ENCODE data around the gene TRIO. TPM values are rescaled to one million over a fixed set of nuclear protein-coding genes. Genes with fewer than 3 reads are reported as not detected.

The TRIO gene
- total RNA-seq, 2 experiments from 2014 or later, result 5.7 to 15.7 TPM

DNA sequence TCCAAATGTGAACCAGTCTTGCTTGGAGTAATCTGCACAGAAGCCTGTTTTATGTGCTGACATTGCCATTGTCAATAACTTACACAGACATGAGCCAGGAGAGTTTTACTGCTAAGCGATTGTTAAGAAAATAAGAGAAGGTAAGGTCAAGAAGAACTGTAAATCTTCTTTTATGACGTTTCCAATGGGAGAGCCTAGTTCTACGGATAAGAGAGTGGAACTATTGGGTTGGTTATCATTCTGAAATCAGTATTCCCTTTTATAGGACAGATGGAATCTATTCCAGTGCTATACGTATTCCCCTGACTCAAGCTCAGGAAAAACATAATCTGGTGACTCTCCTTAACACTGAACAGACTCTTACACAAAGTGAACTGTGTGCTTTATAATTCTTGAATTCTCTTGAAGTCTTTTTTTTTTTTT lies 300.5 kb downstream of the TRIO start:
- CTCF ChIA-PET, result interaction anchor here (0.7 kb wide), 2 partner anchors 38 to 108 kb away, joined by 3 read pairs; no protein-coding TSS in a partner anchor
- Mint-ChIP-seq H3K27ac (no peak overlapping the region), H3K4me3 (no peak overlapping the region), H3K4me1 (peaks cover 9% of the 10 kb centered on the region), H3K36me3 (no peaks in the 10 kb centered on the region), H3K27me3 (peaks cover 23% of the 10 kb centered on the region), H3K9me3 (ENCODE audit: low read depth) (no peaks in the 10 kb centered on the region)
- no peak for ATAC-seq
- DNase-seq, result no peak

DNA sequence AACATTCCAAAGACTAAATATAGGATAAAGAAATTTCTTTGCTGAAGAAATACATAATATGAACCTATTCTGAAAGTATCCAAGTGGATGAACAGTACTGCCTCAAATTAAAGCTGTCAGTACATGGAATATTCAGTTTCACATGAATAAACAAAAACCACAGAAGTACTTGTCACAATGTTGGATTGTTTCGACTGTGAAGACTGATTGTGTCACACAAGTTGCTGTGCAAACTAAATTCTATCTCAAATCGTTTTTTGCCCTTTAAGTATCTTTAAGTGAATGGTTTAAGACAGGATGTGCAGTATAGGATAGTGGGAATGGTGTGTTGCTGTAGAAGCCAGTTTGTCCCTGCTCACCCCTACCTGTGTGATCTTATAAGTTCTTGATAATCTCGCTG lies 301.0 kb downstream of the TRIO start:
- Mint-ChIP-seq H3K4me1 (peaks cover 8% of the 10 kb centered on the region), H3K4me3 (no peak overlapping the region), H3K27me3 (peaks cover 23% of the 10 kb centered on the region), H3K27ac (no peak overlapping the region), H3K36me3 (no peaks in the 10 kb centered on the region), H3K9me3 (ENCODE audit: low read depth) (no peaks in the 10 kb centered on the region)
- ATAC-seq (no peak), DNase-seq (no peak)
- CTCF ChIA-PET, result interaction anchor here (0.7 kb wide), 2 partner anchors 37 to 108 kb away, joined by 3 read pairs; no protein-coding TSS in a partner anchor

DNA sequence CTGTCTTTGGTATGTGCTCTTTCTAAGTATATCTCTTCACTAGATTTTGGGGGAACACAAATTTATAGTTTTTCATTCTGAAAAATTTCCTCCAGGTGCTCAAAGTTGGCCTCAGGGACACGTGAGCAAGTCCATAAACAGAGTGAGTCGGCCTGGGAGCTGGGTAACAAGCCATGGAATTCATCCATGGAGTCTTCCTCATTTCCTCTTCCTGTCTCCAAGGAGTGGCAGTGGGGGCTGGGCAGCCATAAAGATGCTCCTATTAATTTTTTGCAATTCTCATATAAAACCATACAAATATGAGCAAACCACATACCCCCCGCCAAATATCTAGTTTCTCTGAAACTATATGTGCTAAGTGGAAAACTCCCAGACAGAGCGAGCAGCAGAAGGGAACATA lies 301.9 kb downstream of the TRIO start:
- H3K27ac Mint-ChIP-seq, result no peak overlapping the region
- H3K9me3 Mint-ChIP-seq (ENCODE audit: low read depth), result no peaks in the 10 kb centered on the region
- CTCF ChIA-PET, result no interaction called here
- DNase-seq (no peak), ATAC-seq (no peak)
- no peaks in the 10 kb centered on the region for H3K36me3 Mint-ChIP-seq
- H3K27me3 Mint-ChIP-seq, result peaks cover 23% of the 10 kb centered on the region
- no peak overlapping the region for H3K4me3 Mint-ChIP-seq
- H3K4me1 Mint-ChIP-seq, result peaks cover 16% of the 10 kb centered on the region

DNA sequence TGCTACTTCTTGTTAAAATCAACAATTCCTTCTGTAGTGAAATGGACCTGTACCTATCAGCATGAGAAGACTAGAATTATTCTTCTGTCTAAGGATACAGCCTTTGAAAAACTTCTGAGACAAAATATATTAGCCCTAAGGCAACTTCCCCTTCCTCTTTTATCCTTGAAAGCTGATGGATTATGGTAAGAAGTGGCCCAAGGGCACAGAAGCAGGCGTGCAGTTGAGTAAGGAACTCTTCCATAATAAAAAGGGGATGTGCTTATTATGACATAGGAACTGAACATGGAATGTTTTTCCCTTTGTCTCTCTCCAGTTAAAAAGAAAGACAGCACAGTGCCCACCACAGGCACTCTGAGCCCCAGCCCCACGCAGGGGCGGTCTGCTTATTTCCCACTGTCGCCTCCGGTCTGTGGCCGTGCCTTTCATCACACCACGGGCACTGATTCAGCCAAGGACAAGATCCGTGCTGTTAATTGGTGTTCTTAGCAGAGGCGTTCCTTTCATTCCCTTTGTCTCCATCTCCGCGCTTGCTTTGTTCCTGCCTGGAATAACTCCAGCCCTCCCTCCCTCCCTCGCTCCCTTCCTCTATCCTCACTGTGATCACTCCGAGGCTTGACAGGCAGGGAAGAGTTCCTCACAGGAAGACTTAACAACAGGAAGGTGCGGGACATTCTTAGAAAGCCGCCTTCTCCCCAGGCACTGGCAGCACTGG lies 302.6 kb downstream of the TRIO start:
- Mint-ChIP-seq H3K9me3 (ENCODE audit: low read depth) (no peaks in the 10 kb centered on the region), H3K4me3 (no peak overlapping the region), H3K4me1 (peaks cover 19% of the 10 kb centered on the region), H3K36me3 (peaks cover 1% of the 10 kb centered on the region), H3K27ac (no peak overlapping the region), H3K27me3 (peaks cover 23% of the 10 kb centered on the region)
- CTCF ChIA-PET, result no interaction called here
- no peak for ATAC-seq
- no peak for DNase-seq

- DNase-seq (no peak), ATAC-seq (peak; percentile 16)
- no peaks in the 10 kb centered on the region for H3K9me3 Mint-ChIP-seq (ENCODE audit: low read depth)
- CTCF ChIA-PET, result no interaction called here
- peaks cover 19% of the 10 kb centered on the region for H3K4me1 Mint-ChIP-seq
- H3K27ac Mint-ChIP-seq, result no peak overlapping the region
- H3K27me3 Mint-ChIP-seq, result peaks cover 13% of the 10 kb centered on the region
- no peak overlapping the region for H3K4me3 Mint-ChIP-seq
- peaks cover 1% of the 10 kb centered on the region for H3K36me3 Mint-ChIP-seq
Observed at GRCh38 chr5:14447958-14448911, 305.1 kb downstream of the TRIO start.

- CTCF ChIA-PET, result no interaction called here
- ATAC-seq, result no peak
Observed at GRCh38 chr5:14449052-14449661, 306.0 kb downstream of the TRIO start.

GRCh38 chr5:14450018-14450524 lies 306.9 kb downstream of the TRIO start:
- H3K4me3 Mint-ChIP-seq, result no peak overlapping the region
- peak overlapping the region; percentile 41 for H3K27ac Mint-ChIP-seq

More at GRCh38 chr5:14449052-14449661, 306.0 kb downstream of the TRIO start:
- H3K36me3 Mint-ChIP-seq, result peaks cover 1% of the 10 kb centered on the region
- H3K4me3 Mint-ChIP-seq, result no peak overlapping the region
- H3K27me3 Mint-ChIP-seq, result peaks cover 8% of the 10 kb centered on the region
- H3K27ac Mint-ChIP-seq, result no peak overlapping the region
- H3K9me3 Mint-ChIP-seq (ENCODE audit: low read depth), result no peaks in the 10 kb centered on the region
- peaks cover 19% of the 10 kb centered on the region for H3K4me1 Mint-ChIP-seq
- no peak for DNase-seq

DNA sequence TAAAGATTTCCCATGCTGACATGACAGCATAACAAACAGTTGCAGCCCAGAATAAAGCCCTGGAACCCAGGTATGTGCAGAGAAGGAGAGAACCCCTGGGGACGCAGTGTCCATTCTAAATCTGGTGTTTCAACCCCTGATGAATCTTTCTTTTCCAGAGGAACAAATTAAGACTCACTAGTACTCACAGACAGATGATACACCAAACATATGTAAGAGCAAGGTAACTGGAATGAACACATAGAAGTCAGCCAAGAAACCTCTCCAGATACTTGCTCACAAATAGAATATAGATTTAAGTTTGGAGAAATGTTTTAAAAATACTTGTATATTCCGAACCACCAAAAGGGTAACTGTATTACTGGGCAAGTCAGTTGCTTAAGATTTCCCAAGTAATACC lies 307.6 kb downstream of the TRIO start:
- Mint-ChIP-seq H3K27me3 (no peaks in the 10 kb centered on the region), H3K9me3 (ENCODE audit: low read depth) (no peaks in the 10 kb centered on the region), H3K4me1 (peaks cover 19% of the 10 kb centered on the region), H3K36me3 (peaks cover 3% of the 10 kb centered on the region), H3K27ac (no peak overlapping the region), H3K4me3 (no peak overlapping the region)
- DNase-seq, result no peak
- CTCF ChIA-PET, result no interaction called here
- no peak for ATAC-seq

More at GRCh38 chr5:14450018-14450524, 306.9 kb downstream of the TRIO start:
- DNase-seq, result peak; percentile 55
- peak; percentile 83 for ATAC-seq
- CTCF ChIA-PET, result no interaction called here
- Mint-ChIP-seq H3K4me1 (peaks cover 19% of the 10 kb centered on the region), H3K27me3 (peaks cover under 1% of the 10 kb centered on the region), H3K9me3 (ENCODE audit: low read depth) (no peaks in the 10 kb centered on the region), H3K36me3 (peaks cover 3% of the 10 kb centered on the region)

GRCh38 chr5:14451871-14452270 lies 308.7 kb downstream of the TRIO start:
- CTCF ChIA-PET, result no interaction called here
- peaks cover 19% of the 10 kb centered on the region for H3K4me1 Mint-ChIP-seq
- DNase-seq (no peak), ATAC-seq (no peak)
- peaks cover 3% of the 10 kb centered on the region for H3K36me3 Mint-ChIP-seq
- H3K4me3 Mint-ChIP-seq, result no peak overlapping the region
- no peaks in the 10 kb centered on the region for H3K9me3 Mint-ChIP-seq (ENCODE audit: low read depth)
- no peaks in the 10 kb centered on the region for H3K27me3 Mint-ChIP-seq
- no peak overlapping the region for H3K27ac Mint-ChIP-seq

- H3K4me3 Mint-ChIP-seq, result no peak overlapping the region
- CTCF ChIA-PET, result no interaction called here
- no peaks in the 10 kb centered on the region for H3K27me3 Mint-ChIP-seq
- no peaks in the 10 kb centered on the region for H3K9me3 Mint-ChIP-seq (ENCODE audit: low read depth)
- DNase-seq (no peak), ATAC-seq (no peak)
- no peak overlapping the region for H3K27ac Mint-ChIP-seq
- peaks cover 19% of the 10 kb centered on the region for H3K4me1 Mint-ChIP-seq
- peaks cover 3% of the 10 kb centered on the region for H3K36me3 Mint-ChIP-seq
Observed at GRCh38 chr5:14452685-14453454, 309.7 kb downstream of the TRIO start.

DNA sequence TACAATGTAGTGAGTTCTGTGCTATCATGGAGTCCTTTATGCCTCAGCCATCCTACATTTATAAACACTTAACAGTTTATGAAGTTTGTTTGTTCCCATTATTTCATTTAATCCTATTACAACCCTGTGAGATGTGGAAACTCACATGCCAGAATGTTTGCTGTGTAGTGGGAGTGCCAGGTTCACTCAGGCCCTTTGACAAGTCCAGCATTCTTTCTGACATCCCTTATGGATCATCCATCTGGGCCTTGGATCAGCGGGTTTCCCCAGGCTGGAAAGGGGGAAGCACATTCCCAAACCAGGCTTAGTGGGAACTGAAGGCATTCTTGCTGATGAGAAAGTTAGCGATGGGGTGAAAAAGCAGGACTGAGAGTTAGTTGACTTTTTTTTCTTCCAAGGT lies 310.3 kb downstream of the TRIO start:
- DNase-seq, result no peak
- peaks cover 3% of the 10 kb centered on the region for H3K36me3 Mint-ChIP-seq
- H3K27ac Mint-ChIP-seq, result no peak overlapping the region
- peaks cover 13% of the 10 kb centered on the region for H3K4me1 Mint-ChIP-seq
- ATAC-seq, result no peak
- no peak overlapping the region for H3K4me3 Mint-ChIP-seq
- CTCF ChIA-PET, result no interaction called here
- H3K27me3 Mint-ChIP-seq, result no peaks in the 10 kb centered on the region
- no peaks in the 10 kb centered on the region for H3K9me3 Mint-ChIP-seq (ENCODE audit: low read depth)

GRCh38 chr5:14455814-14456321 lies 312.7 kb downstream of the TRIO start:
- DNase-seq (no peak), ATAC-seq (no peak)
- no peak overlapping the region for H3K4me3 Mint-ChIP-seq
- H3K4me1 Mint-ChIP-seq, result no peaks in the 10 kb centered on the region
- CTCF ChIA-PET, result no interaction called here
- no peaks in the 10 kb centered on the region for H3K27me3 Mint-ChIP-seq
- H3K36me3 Mint-ChIP-seq, result peaks cover 1% of the 10 kb centered on the region
- H3K27ac Mint-ChIP-seq, result no peak overlapping the region
- H3K9me3 Mint-ChIP-seq (ENCODE audit: low read depth), result no peaks in the 10 kb centered on the region

All from activated CD8-positive, alpha-beta memory T cell treated with anti-CD3 and anti-CD28 coated beads, Interleukin-2, amount 10 ng/mL, durations not matched to agents 7 days and 5 days (primary cell).